ENCODE results near the gene SPOPL.
"Not testable (repeated sequence)": the region's sequence is repeated elsewhere in the genome, so short reads cannot be mapped to it uniquely, and the experiment has no call there.

SPOPL gene

DNA sequence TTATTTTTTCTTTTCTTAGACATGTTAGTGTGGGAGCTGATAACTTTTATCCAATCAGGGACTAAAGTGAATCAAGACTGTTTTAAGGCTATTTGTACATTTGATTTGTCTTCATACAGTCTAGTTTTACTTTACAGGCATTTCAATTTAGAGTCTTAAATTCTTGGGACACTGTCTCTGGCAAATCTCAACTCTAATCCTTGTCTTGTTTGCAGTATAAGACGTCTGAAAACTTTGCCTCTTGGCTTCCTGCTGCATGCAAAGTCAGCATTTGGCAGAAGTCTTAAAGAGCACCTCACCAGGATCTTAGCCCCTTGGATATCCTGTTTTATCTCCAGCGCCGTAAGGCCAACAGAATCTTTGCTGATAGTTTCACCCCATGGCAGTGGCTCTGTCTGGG, 30.3 kb downstream of the SPOPL start:
- no peak for ATAC-seq

GRCh38 chr2:138534791-138535190, 33.2 kb downstream of the SPOPL start:
- ATAC-seq = no peak

- ATAC-seq = no peak
Measured at GRCh38 chr2:138536302-138536701, 34.7 kb downstream of the SPOPL start.

- ATAC-seq = no peak
Measured at GRCh38 chr2:138536740-138537139, 35.2 kb downstream of the SPOPL start.

- no peak for ATAC-seq
Measured at GRCh38 chr2:138537170-138537915, 35.8 kb downstream of the SPOPL start.

- ATAC-seq = not testable (repeated sequence)
Measured at GRCh38 chr2:138544206-138544605, 42.6 kb downstream of the SPOPL start.

- ATAC-seq = no peak
Measured at GRCh38 chr2:138548796-138549195, 47.2 kb downstream of the SPOPL start.

- ATAC-seq = no peak
Measured at GRCh38 chr2:138550172-138550571, 48.6 kb downstream of the SPOPL start.

DNA sequence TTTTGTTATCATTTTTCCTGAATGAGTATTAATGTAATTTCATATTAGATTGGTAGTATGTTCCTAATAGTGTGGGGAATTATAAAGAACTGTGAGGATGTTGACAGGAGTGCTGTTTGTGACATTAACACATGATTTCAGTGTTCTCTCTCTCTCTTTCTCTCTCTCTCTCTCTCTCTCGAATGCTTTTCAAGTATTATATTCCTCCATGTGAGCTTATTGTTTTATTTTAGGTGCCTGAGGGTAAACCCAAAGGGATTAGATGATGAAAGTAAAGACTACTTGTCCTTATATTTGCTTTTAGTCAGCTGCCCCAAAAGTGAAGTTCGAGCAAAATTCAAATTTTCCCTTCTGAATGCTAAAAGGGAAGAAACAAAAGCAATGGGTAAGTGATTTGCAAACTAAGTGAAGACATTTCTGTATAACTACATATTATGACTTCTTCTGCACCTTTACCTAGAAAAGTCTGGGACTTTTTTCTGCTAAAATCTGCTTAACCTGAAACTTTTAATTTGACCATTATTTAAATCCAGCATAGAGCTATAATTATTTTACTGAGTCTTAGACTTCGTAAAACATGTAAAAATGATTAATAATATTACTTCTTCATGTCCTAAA, 49.2 kb downstream of the SPOPL start:
- no peak for ATAC-seq

GRCh38 chr2:138554123-138554522, 52.6 kb downstream of the SPOPL start:
- ATAC-seq = no peak

GRCh38 chr2:138559641-138560040, 58.1 kb downstream of the SPOPL start:
- no peak for ATAC-seq

GRCh38 chr2:138564586-138565229, 63.1 kb downstream of the SPOPL start:
- ATAC-seq = no peak

GRCh38 chr2:138565230-138565598, 63.6 kb downstream of the SPOPL start:
- no peak for ATAC-seq

GRCh38 chr2:138572318-138572717, 70.7 kb downstream of the SPOPL start:
- no peak for ATAC-seq

DNA sequence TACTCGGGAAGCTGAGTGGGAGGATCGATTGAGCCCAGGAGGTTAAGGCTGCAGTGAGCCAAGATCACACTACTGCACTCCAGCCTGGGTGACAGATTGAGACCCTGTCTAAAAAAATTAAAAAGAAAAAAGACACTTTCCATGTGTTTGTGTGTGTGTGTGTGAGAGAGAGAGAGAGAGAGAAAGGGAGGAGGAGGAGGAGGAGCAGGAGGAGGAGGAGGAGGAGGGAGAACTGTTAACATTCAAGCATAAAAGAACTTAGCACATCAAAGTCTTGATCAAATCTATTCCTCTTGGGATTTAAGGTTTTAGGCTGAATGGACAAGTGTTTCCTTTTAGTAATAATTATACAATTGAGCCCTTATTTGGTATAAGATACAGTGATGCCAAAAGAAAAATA, 75.5 kb downstream of the SPOPL start:
- ATAC-seq = no peak

GRCh38 chr2:138579556-138579955, 78.0 kb downstream of the SPOPL start:
- no peak for ATAC-seq

DNA sequence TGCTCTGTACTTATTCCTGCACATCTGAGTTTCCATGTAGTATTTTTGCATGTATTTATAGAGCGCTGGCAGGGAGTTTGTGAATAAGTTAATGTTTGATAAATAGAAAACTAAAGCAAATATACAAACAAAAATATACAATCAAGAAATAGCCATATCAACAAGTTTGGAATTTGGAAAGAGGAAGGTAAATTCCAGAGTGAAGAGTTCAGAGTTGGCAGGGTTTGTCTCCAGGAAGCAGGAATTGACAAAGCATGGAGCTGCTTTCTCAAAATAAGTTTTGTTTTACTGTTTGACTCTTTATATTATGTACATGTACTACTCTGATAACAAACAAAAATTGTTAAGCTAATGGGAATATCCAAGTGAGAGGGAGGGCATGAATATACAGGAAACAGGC, 80.3 kb downstream of the SPOPL start:
- no peak for ATAC-seq

GRCh38 chr2:138589663-138590062, 88.1 kb downstream of the SPOPL start:
- no peak for ATAC-seq

DNA sequence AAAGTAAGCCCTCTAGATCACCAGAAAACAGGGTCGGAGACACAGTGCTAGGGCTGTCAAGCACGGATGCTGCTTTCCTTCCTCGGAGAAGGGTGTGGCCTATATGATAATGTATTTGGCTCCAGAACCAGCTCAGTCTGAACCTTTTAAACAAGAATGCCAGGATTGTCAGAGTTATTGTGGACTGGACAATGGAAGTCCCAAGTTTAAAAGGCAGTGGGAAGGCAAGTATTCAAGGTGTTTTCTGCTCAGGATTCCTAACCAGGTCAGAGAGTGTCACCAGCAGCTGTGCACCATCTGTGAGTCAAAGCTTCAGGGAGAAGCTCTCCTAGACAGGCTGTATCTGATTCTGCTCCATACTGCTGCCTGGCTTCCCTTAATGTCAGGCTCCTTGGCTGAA, 94.8 kb downstream of the SPOPL start:
- no peak for ATAC-seq

DNA sequence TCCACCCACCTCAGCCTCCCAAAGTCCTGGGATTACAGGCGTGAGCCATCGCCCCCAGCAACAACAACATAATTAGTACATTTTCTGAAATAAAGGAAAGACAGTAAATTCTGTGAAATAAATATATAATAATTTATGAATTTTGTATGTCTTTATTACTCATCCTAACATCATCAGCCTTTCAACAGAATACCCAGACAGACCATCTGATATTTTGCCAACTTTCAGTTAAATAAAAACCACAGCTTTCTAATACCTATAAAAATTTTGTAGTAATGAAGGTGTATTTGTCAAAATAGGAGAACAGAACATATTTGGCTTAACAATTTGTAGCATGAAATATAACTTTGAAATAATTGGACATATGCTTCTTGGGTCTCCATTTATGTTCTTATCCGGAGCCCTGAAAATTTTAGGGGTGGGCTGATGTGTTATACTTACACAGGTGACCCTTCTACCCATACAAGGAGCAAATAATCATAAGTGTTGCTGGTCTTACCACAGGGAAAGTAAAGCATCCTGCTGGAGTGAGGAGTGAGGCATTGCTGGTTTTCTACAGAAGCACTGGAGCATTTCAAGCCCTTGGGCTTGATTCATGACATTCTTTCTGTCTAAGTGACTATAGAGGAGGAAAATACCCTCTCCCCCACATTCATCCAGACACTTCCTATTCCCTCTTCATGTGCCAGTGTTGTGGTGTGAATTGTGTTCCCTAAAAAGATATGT, 99.3 kb downstream of the SPOPL start:
- ATAC-seq = no peak

DNA sequence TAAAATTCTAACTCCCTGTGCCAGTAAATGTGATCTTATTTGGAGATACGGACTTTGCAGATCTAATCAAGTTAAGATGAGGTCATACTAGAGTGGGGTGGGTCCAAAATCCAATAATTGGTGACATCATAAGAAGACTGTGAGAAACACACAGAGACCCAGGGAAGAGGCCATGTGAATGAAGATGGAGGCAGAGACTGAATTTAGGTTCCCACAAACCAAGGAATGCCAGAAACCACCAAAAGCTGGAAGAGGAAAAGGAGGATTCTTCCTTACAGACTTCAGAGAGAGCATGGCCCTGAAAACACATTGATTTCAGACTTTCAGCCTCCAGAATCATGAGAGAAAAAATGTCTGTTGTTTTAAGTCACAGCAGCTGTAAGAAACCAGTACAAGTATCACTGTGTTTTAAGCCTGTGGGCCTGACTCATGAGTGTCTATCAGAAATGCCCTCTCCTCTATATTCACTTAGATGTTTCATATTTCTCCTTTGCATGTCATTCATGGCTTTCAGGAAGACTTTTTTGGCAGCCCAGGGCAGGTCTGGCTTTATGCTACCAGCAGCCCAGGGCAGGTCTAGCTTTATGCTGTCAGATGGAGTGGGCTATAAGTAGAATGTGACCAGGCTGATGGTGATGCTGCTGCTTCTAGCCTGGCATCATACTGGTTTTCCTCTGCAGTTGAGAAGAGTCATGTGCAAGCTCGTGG, 100.0 kb downstream of the SPOPL start:
- ATAC-seq = no peak

DNA sequence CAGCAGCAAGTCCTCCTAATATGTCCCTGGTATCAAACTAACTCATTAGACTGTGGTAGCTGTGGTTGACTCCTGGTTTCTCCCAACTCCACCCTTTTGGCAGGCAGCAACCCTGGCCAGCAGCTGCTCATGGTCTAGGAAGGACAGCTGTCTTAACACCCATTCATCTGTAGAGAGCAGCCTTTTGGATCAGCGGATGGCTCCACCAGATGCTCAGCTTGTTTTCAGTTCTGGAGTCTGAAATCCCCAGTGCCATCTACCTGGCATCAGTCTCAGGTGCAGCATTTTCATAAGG, 100.5 kb downstream of the SPOPL start:
- no peak for ATAC-seq

DNA sequence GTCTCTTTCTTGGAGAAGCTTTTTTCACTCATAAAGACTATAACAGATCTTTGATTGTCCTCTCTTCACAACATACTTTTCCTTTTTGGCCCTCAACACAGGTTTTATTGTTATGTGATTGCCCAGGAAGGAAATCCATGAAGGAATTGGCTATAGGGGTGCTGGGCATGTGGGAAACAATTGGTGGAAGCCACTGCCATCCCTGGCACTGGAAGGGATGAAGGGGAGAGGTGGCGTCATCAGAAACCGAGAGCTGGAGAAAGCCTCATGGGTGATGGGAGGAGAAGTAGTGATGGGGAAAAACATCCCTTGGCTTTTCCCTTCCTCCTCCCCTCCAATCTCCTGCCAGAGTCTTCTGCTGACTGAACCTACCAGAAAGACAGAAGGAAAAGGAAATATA, 106.2 kb downstream of the SPOPL start:
- ATAC-seq = no peak
